HepG2 (cell line): ENCODE results near the gene HS3ST3B1. TPM values are rescaled to one million over a fixed set of nuclear protein-coding genes. Genes with fewer than 3 reads are reported as not detected.
A peak's percentile ranks its signal among the peaks of the same experiment; 100 is the strongest.

Source experiments
- ATF4 ChIP-seq, 2 experiments: fragments of 450-650 bp in 1 of 2; sonication (generic) in 1 of 2; formaldehyde crosslinking; IDR thresholded peaks; 2 replicates each; pipeline versions ENCODE4 v1.5.0 to v1.8.0; 2020 to 2022; ENCODE audit warnings: mild to moderate bottlenecking in 1 of 2, missing genetic modification reagents in 1 of 2
- BCL6 ChIP-seq: IDR thresholded peaks from 2 replicates; pipeline ENCODE4 v1.6.1; 2016; ENCODE audit warnings: missing genetic modification reagents, missing compliant biosample characterization
- CEBPG ChIP-seq: IDR thresholded peaks from 2 replicates; pipeline ENCODE4 v1.6.1; 2016
- DPF2 ChIP-seq: sonication (generic); formaldehyde crosslinking; IDR thresholded peaks from 2 replicates; pipeline ENCODE4 v1.4.0; 2020; ENCODE audit warnings: mild to moderate bottlenecking, low read depth, missing genetic modification reagents, borderline replicate concordance
- FOXP4 ChIP-seq: sonication (generic); formaldehyde crosslinking; IDR thresholded peaks from 2 replicates; pipeline ENCODE4 v1.4.0; 2020; ENCODE audit warnings: missing genetic modification reagents
- HBP1 ChIP-seq: IDR thresholded peaks from 2 replicates; pipeline ENCODE4 v1.6.1; 2016; ENCODE audit warnings: low read depth, control low read depth
- IKZF5 ChIP-seq: IDR thresholded peaks from 2 replicates; pipeline ENCODE4 v1.6.1; 2018; ENCODE audit warnings: missing genetic modification reagents, mild to moderate bottlenecking, missing compliant biosample characterization
- MED1 ChIP-seq: sonication (generic); formaldehyde crosslinking; IDR thresholded peaks from 2 replicates; pipeline ENCODE4 v1.4.0; 2020; ENCODE audit warnings: missing genetic modification reagents
- MXI1 ChIP-seq: IDR thresholded peaks from 3 replicates; pipeline ENCODE4 v1.6.1; 2012; ENCODE audit warnings: low read depth, low read length, inconsistent platforms, borderline replicate concordance
- PAXIP1 ChIP-seq: sonication (generic); formaldehyde crosslinking; conservative IDR thresholded peaks from 2 replicates; pipeline ENCODE4 v1.4.0; 2020; ENCODE audit warnings: mild to moderate bottlenecking, missing genetic modification reagents, moderate library complexity
- RFXANK ChIP-seq: IDR thresholded peaks from 2 replicates; pipeline ENCODE4 v1.6.1; 2016
- SMC3 ChIP-seq: IDR thresholded peaks from 2 replicates; pipeline ENCODE4 v1.6.1; 2011; ENCODE audit warnings: low read length, improper control_type of control experiment
- STAG1 ChIP-seq: sonication (generic); formaldehyde crosslinking; IDR thresholded peaks from 2 replicates; pipeline ENCODE4 v1.4.0; 2020; ENCODE audit warnings: missing genetic modification reagents
- ZNF20 ChIP-seq: sonication (generic); formaldehyde crosslinking; IDR thresholded peaks from 2 replicates; pipeline ENCODE4 v1.4.0; 2020; ENCODE audit warnings: mild to moderate bottlenecking, moderate library complexity, missing genetic modification reagents
- ZNF232 ChIP-seq: sonication (generic); formaldehyde crosslinking; IDR thresholded peaks from 2 replicates; pipeline ENCODE4 v1.4.0; 2020; ENCODE audit warnings: missing genetic modification reagents, borderline replicate concordance
- ZNF292 ChIP-seq: sonication (generic); formaldehyde crosslinking; IDR thresholded peaks from 2 replicates; pipeline ENCODE4 v1.8.1; 2022; ENCODE audit warnings: mild to moderate bottlenecking, low read depth, missing genetic modification reagents, borderline replicate concordance
- ZNF710 ChIP-seq: sonication (generic); formaldehyde crosslinking; IDR thresholded peaks from 2 replicates; pipeline ENCODE4 v1.5.0; 2020; ENCODE audit warnings: mild to moderate bottlenecking, missing genetic modification reagents, borderline replicate concordance
- polyA plus RNA-seq, 8 experiments: library from polyadenylated mRNA; depleted of rRNA in 3 of 8; stranded (reverse) in 7 of 8; unstranded in 1 of 8; fragments of >200 nt; fragmentation: Illumina TruSeq in 4 of 8; extraction: Trizol in 4 of 8; gene quantifications; 2 replicates each; pipeline versions ENCODE4 v1.2.1 to v1.2.3, GENCODE V29; 2011 to 2016; ENCODE audit warnings: low read depth in 4 of 8, missing spikeins in 1 of 8, mixed read lengths in 1 of 8; ENCODE audit not compliant: insufficient read depth in 1 of 8
- total RNA-seq, 5 experiments: library from RNA; depleted of rRNA; stranded (reverse); fragments of >200 nt; fragmentation: Illumina TruSeq; extraction: Trizol; gene quantifications; 2 replicates each; pipeline ENCODE4 v1.2.3, GENCODE V29; 2016; ENCODE audit warnings: low read depth in 1 of 5

HS3ST3B1 gene
- total and polyA plus RNA-seq, 2 of the 13 experiments (the other 11 are each of a cell fraction or from before 2014, with no cell fraction given): 15.7 to 39.5 TPM

GRCh38 chr17:14316126-14316832 lies 15.4 kb downstream of the HS3ST3B1 start (continued):
- TF ChIP-seq PAXIP1 (CRISPR knock-in tag) (peak; percentile 56; the same call in 1 of the 2 replicates), MXI1 (peak; percentile 33; the same call in 1 of the 3 replicates), ATF4 (CRISPR knock-in tag; IDR thresholded peaks at IDR 0.05) (peak in 1 of 2 experiments; percentile 60; a peak in 2 of 4 replicates), STAG1 (CRISPR knock-in tag) (peak; percentile 57), ZNF20 (CRISPR knock-in tag) (no peak), ZNF292 (CRISPR knock-in tag) (0 out of 2 replicates have a peak, but pooled peaks have one; percentile 20), BCL6 (peak; percentile 59; the same call in 1 of the 2 replicates), SMC3 (peak; percentile 49), ZNF232 (peak; percentile 58; the same call in 1 of the 2 replicates), DPF2 (CRISPR knock-in tag) (peak; percentile 23; the same call in 1 of the 2 replicates), RFXANK (CRISPR knock-in tag) (no peak), MED1 (peak; percentile 84), IKZF5 (CRISPR knock-in tag) (0 out of 2 replicates have a peak, but pooled peaks have one; percentile 42), FOXP4 (peak; percentile 89), CEBPG (peak; percentile 97), HBP1 (CRISPR knock-in tag) (peak; percentile 82), ZNF710 (peak; percentile 48; the same call in 1 of the 2 replicates)
